Activated T-cell treated with anti-CD3 and anti-CD28 coated beads, Interleukin-2, amount 50 U/mL, for 4 hours (primary cell): ENCODE results near the gene SELENOM. TPM values are rescaled to one million over a fixed set of nuclear protein-coding genes. Genes with fewer than 3 reads are reported as not detected.

Source experiments
- ATAC-seq, 2 donors: fragments of 200-7000 bp; cut with Tn5 transposase; one replicate each; pipeline ENCODE4 v1.10.0; 2021
- DNase-seq: peaks from one replicate; pipeline ENCODE4 v3.0.0-alpha.2; 2020
- H3K27me3 Mint-ChIP-seq: one replicate; pipeline ENCODE4 v1.8.0; 2021; ENCODE audit warnings: low read depth, mixed read lengths
- H3K36me3 Mint-ChIP-seq: one replicate; pipeline ENCODE4 v1.8.0; 2022; ENCODE audit warnings: mixed read lengths; ENCODE audit not compliant: insufficient read depth
- H3K4me1 Mint-ChIP-seq: one replicate; pipeline ENCODE4 v1.8.0; 2021; ENCODE audit warnings: low read depth, mixed read lengths
- H3K4me3 Mint-ChIP-seq: one replicate; pipeline ENCODE4 v1.8.0; 2021; ENCODE audit warnings: mild to moderate bottlenecking, moderate library complexity, mixed read lengths
- H3K9me3 Mint-ChIP-seq: one replicate; pipeline ENCODE4 v1.8.0; 2021; ENCODE audit warnings: mixed read lengths
- total RNA-seq, 3 donors: library from RNA; stranded (reverse); gene quantifications; one replicate each; pipeline ENCODE4 v1.2.1, GENCODE V29; 2021

Gene SELENOM
- total RNA-seq, 3 donors from 2014 or later, result 8.1 to 19.2 (median 12.1) TPM

- ATAC-seq (no peak), DNase-seq (no peak)
- H3K4me3 Mint-ChIP-seq, result no peak within 1 kb of the TSS
- peaks cover 2% of the 10 kb centered on the region for H3K9me3 Mint-ChIP-seq
- peaks cover 4% of the 10 kb centered on the region for H3K4me1 Mint-ChIP-seq
- no peaks in the 10 kb centered on the region for H3K36me3 Mint-ChIP-seq
- peaks cover 5% of the 10 kb centered on the region for H3K27me3 Mint-ChIP-seq
Measured at GRCh38 chr22:31139866-31140716, 32.7 kb upstream of the SELENOM start, which contains the start of gene PLA2G3. Gene PLA2G3 (minus strand): TSS chr22:31140508. CDS start chr22:31140354, 154 bp downstream.

GRCh38 chr22:31139066-31139465, 31.7 kb upstream of the SELENOM start:
- ATAC-seq (no peak), DNase-seq (no peak)
- Mint-ChIP-seq H3K4me1 (peaks cover 4% of the 10 kb centered on the region), H3K9me3 (no peaks in the 10 kb centered on the region), H3K27me3 (peaks cover 5% of the 10 kb centered on the region), H3K36me3 (no peaks in the 10 kb centered on the region), H3K4me3 (no peak overlapping the region)

- Mint-ChIP-seq H3K36me3 (no peaks in the 10 kb centered on the region), H3K4me3 (no peak overlapping the region), H3K27me3 (peaks cover 5% of the 10 kb centered on the region), H3K9me3 (no peaks in the 10 kb centered on the region), H3K4me1 (no peaks in the 10 kb centered on the region)
- no peak for DNase-seq
- ATAC-seq, result no peak
Measured at GRCh38 chr22:31138126-31138525, 30.8 kb upstream of the SELENOM start.

- no peak overlapping the region for H3K4me3 Mint-ChIP-seq
- no peaks in the 10 kb centered on the region for H3K36me3 Mint-ChIP-seq
- H3K4me1 Mint-ChIP-seq, result no peaks in the 10 kb centered on the region
- no peaks in the 10 kb centered on the region for H3K9me3 Mint-ChIP-seq
- H3K27me3 Mint-ChIP-seq, result peaks cover 5% of the 10 kb centered on the region
- no peak for ATAC-seq
- DNase-seq, result no peak
Measured at GRCh38 chr22:31137721-31138120, 30.4 kb upstream of the SELENOM start.

- Mint-ChIP-seq H3K27me3 (peaks cover 5% of the 10 kb centered on the region), H3K4me1 (no peaks in the 10 kb centered on the region), H3K36me3 (no peaks in the 10 kb centered on the region), H3K9me3 (no peaks in the 10 kb centered on the region), H3K4me3 (no peak overlapping the region)
- DNase-seq (no peak), ATAC-seq (no peak)
Measured at GRCh38 chr22:31136711-31137110, 29.3 kb upstream of the SELENOM start.

- no peak for DNase-seq
- Mint-ChIP-seq H3K27me3 (peaks cover 5% of the 10 kb centered on the region), H3K4me3 (no peak overlapping the region), H3K4me1 (no peaks in the 10 kb centered on the region), H3K9me3 (no peaks in the 10 kb centered on the region), H3K36me3 (no peaks in the 10 kb centered on the region)
- no peak for ATAC-seq
Measured at GRCh38 chr22:31136155-31136554, 28.8 kb upstream of the SELENOM start.

GRCh38 chr22:31135706-31136105, 28.3 kb upstream of the SELENOM start:
- DNase-seq (no peak), ATAC-seq (no peak)
- H3K36me3 Mint-ChIP-seq, result no peaks in the 10 kb centered on the region
- peaks cover 5% of the 10 kb centered on the region for H3K27me3 Mint-ChIP-seq
- no peaks in the 10 kb centered on the region for H3K4me1 Mint-ChIP-seq
- no peaks in the 10 kb centered on the region for H3K9me3 Mint-ChIP-seq
- no peak overlapping the region for H3K4me3 Mint-ChIP-seq

- Mint-ChIP-seq H3K4me3 (no peak overlapping the region), H3K27me3 (peaks cover 5% of the 10 kb centered on the region), H3K36me3 (no peaks in the 10 kb centered on the region), H3K9me3 (no peaks in the 10 kb centered on the region), H3K4me1 (no peaks in the 10 kb centered on the region)
- no peak for ATAC-seq
- DNase-seq, result no peak
Measured at GRCh38 chr22:31134688-31135087, 27.3 kb upstream of the SELENOM start.

- Mint-ChIP-seq H3K27me3 (peaks cover 5% of the 10 kb centered on the region), H3K4me1 (no peaks in the 10 kb centered on the region), H3K4me3 (no peak overlapping the region), H3K36me3 (no peaks in the 10 kb centered on the region), H3K9me3 (no peaks in the 10 kb centered on the region)
- DNase-seq (no peak), ATAC-seq (no peak)
Measured at GRCh38 chr22:31133911-31134310, 26.5 kb upstream of the SELENOM start.

GRCh38 chr22:31130873-31131272, 23.5 kb upstream of the SELENOM start:
- H3K4me1 Mint-ChIP-seq, result no peaks in the 10 kb centered on the region
- DNase-seq (no peak), ATAC-seq (no peak)
- no peaks in the 10 kb centered on the region for H3K36me3 Mint-ChIP-seq
- H3K9me3 Mint-ChIP-seq, result no peaks in the 10 kb centered on the region
- no peak overlapping the region for H3K4me3 Mint-ChIP-seq
- H3K27me3 Mint-ChIP-seq, result peaks cover 6% of the 10 kb centered on the region

- peaks cover 6% of the 10 kb centered on the region for H3K27me3 Mint-ChIP-seq
- H3K36me3 Mint-ChIP-seq, result no peaks in the 10 kb centered on the region
- H3K4me3 Mint-ChIP-seq, result no peak overlapping the region
- no peak for ATAC-seq
- H3K9me3 Mint-ChIP-seq, result no peaks in the 10 kb centered on the region
- DNase-seq, result no peak
- no peaks in the 10 kb centered on the region for H3K4me1 Mint-ChIP-seq
Measured at GRCh38 chr22:31128156-31128555, 20.8 kb upstream of the SELENOM start.

GRCh38 chr22:31127181-31127772, 19.9 kb upstream of the SELENOM start:
- H3K4me3 Mint-ChIP-seq, result no peak overlapping the region
- no peaks in the 10 kb centered on the region for H3K36me3 Mint-ChIP-seq
- H3K9me3 Mint-ChIP-seq, result no peaks in the 10 kb centered on the region
- no peak for ATAC-seq
- peaks cover 6% of the 10 kb centered on the region for H3K27me3 Mint-ChIP-seq
- H3K4me1 Mint-ChIP-seq, result no peaks in the 10 kb centered on the region
- no peak for DNase-seq

GRCh38 chr22:31126869-31127175, 19.5 kb upstream of the SELENOM start:
- ATAC-seq (no peak), DNase-seq (no peak)
- H3K9me3 Mint-ChIP-seq, result no peaks in the 10 kb centered on the region
- H3K36me3 Mint-ChIP-seq, result no peaks in the 10 kb centered on the region
- H3K27me3 Mint-ChIP-seq, result peaks cover 6% of the 10 kb centered on the region
- no peak overlapping the region for H3K4me3 Mint-ChIP-seq
- no peaks in the 10 kb centered on the region for H3K4me1 Mint-ChIP-seq

GRCh38 chr22:31126128-31126868, 18.9 kb upstream of the SELENOM start:
- Mint-ChIP-seq H3K27me3 (peaks cover 6% of the 10 kb centered on the region), H3K4me3 (no peak overlapping the region), H3K9me3 (no peaks in the 10 kb centered on the region), H3K4me1 (no peaks in the 10 kb centered on the region), H3K36me3 (no peaks in the 10 kb centered on the region)
- no peak for DNase-seq
- no peak for ATAC-seq
